ENCODE results near the gene COX6B2. TPM values are rescaled to one million over a fixed set of nuclear protein-coding genes. Genes with fewer than 3 reads are reported as not detected.

COX6B2 gene
- total RNA-seq, 1 experiment from 2014 or later, result 0.10 TPM

GRCh38 chr19:55304279-55304978, 50.1 kb downstream of the COX6B2 start:
- in situ Hi-C loops (cut with HindIII; ENCODE audit: low pct_unique_long_range_greater_than_20kb, low sequenced_read_pairs), result no loop called here
- no peak for DNase-seq (ENCODE audit: low read depth)

GRCh38 chr19:55303477-55303876, 51.0 kb downstream of the COX6B2 start:
- no peak for DNase-seq (ENCODE audit: low read depth)
- in situ Hi-C loops (cut with HindIII; ENCODE audit: low pct_unique_long_range_greater_than_20kb, low sequenced_read_pairs), result no loop called here

- in situ Hi-C loops (cut with HindIII; ENCODE audit: low pct_unique_long_range_greater_than_20kb, low sequenced_read_pairs), result no loop called here
- DNase-seq (ENCODE audit: low read depth), result no peak
These were observed 52.2 kb downstream of the COX6B2 start for GRCh38 chr19:55302318-55302703.

- in situ Hi-C loops (cut with HindIII; ENCODE audit: low pct_unique_long_range_greater_than_20kb, low sequenced_read_pairs), result no loop called here
- peak; percentile 74 for DNase-seq (ENCODE audit: low read depth)
These were observed 52.8 kb downstream of the COX6B2 start for GRCh38 chr19:55301459-55302317.

- in situ Hi-C loops (cut with HindIII; ENCODE audit: low pct_unique_long_range_greater_than_20kb, low sequenced_read_pairs), result no loop called here
These were observed 53.5 kb downstream of the COX6B2 start for GRCh38 chr19:55300886-55301458.

GRCh38 chr19:55299991-55300390, 54.5 kb downstream of the COX6B2 start:
- in situ Hi-C loops (cut with HindIII; ENCODE audit: low pct_unique_long_range_greater_than_20kb, low sequenced_read_pairs), result loop anchor here (10.0 kb wide), 1 partner anchor 45 kb away; no protein-coding TSS in a partner anchor
- DNase-seq (ENCODE audit: low read depth), result no peak

More at GRCh38 chr19:55300886-55301458, 53.5 kb downstream of the COX6B2 start:
- DNase-seq (ENCODE audit: low read depth), result no peak

Other genes starting within 250 kb of the COX6B2 start
- 40.3 and 63.4 TPM in 2 replicates for gene PPP1R12C, start 237.1 kb downstream of the COX6B2 start, total RNA-seq (2014; rRNA removed; shearing (Covaris generic); ENCODE audit: low replicate concordance)
- 325 and 411 TPM in 2 replicates for gene TNNT1, start 205.5 kb downstream of the COX6B2 start, total RNA-seq (2014; rRNA removed; shearing (Covaris generic); ENCODE audit: low replicate concordance)
- not detected in 2 replicates for gene TNNI3, start 197.0 kb downstream of the COX6B2 start, total RNA-seq (2014; rRNA removed; shearing (Covaris generic); ENCODE audit: low replicate concordance)
- 30.9 and 32.8 TPM in 2 replicates for gene DNAAF3, start 188.1 kb downstream of the COX6B2 start, total RNA-seq (2014; rRNA removed; shearing (Covaris generic); ENCODE audit: low replicate concordance)
- gene SYT5, start 174.4 kb downstream of the COX6B2 start, total RNA-seq (2014; rRNA removed; shearing (Covaris generic); ENCODE audit: low replicate concordance), result 0.07 TPM in 1 of 2 replicates, not detected in the other
- gene PTPRH, start 145.2 kb downstream of the COX6B2 start, total RNA-seq (2014; rRNA removed; shearing (Covaris generic); ENCODE audit: low replicate concordance), result 30.0 and 34.3 TPM in 2 replicates
- 0.47 and 3.9 TPM in 2 replicates for gene TMEM86B, start 126.0 kb downstream of the COX6B2 start, total RNA-seq (2014; rRNA removed; shearing (Covaris generic); ENCODE audit: low replicate concordance)
- gene PPP6R1, start 95.7 kb downstream of the COX6B2 start, total RNA-seq (2014; rRNA removed; shearing (Covaris generic); ENCODE audit: low replicate concordance), result 79.8 and 94.5 TPM in 2 replicates
- gene HSPBP1, start 74.6 kb downstream of the COX6B2 start, total RNA-seq (2014; rRNA removed; shearing (Covaris generic); ENCODE audit: low replicate concordance), result 128 and 145 TPM in 2 replicates
- gene BRSK1, start 70.7 kb downstream of the COX6B2 start, total RNA-seq (2014; rRNA removed; shearing (Covaris generic); ENCODE audit: low replicate concordance), result 0.41 and 0.64 TPM in 2 replicates
- 0.61 and 1.3 TPM in 2 replicates for gene TMEM150B, start 29.4 kb downstream of the COX6B2 start, total RNA-seq (2014; rRNA removed; shearing (Covaris generic); ENCODE audit: low replicate concordance)
- gene KMT5C, start 14.8 kb downstream of the COX6B2 start, total RNA-seq (2014; rRNA removed; shearing (Covaris generic); ENCODE audit: low replicate concordance), result 11.8 and 18.4 TPM in 2 replicates
- not detected in 2 replicates for gene GARIN5B, start 8.5 kb upstream of the COX6B2 start, total RNA-seq (2014; rRNA removed; shearing (Covaris generic); ENCODE audit: low replicate concordance)
- gene IL11, start 15.7 kb upstream of the COX6B2 start, total RNA-seq (2014; rRNA removed; shearing (Covaris generic); ENCODE audit: low replicate concordance), result not detected in 2 replicates
- gene TMEM190, start 22.1 kb upstream of the COX6B2 start, total RNA-seq (2014; rRNA removed; shearing (Covaris generic); ENCODE audit: low replicate concordance), result not detected in 2 replicates
- gene TMEM238, start 29.6 kb upstream of the COX6B2 start, total RNA-seq (2014; rRNA removed; shearing (Covaris generic); ENCODE audit: low replicate concordance), result 2.3 and 6.7 TPM in 2 replicates
- gene RPL28, start 31.2 kb upstream of the COX6B2 start, total RNA-seq (2014; rRNA removed; shearing (Covaris generic); ENCODE audit: low replicate concordance), result 281 and 295 TPM in 2 replicates
- gene UBE2S, start 53.1 kb upstream of the COX6B2 start, total RNA-seq (2014; rRNA removed; shearing (Covaris generic); ENCODE audit: low replicate concordance), result 231 and 237 TPM in 2 replicates
- gene SHISA7, start 88.6 kb upstream of the COX6B2 start, total RNA-seq (2014; rRNA removed; shearing (Covaris generic); ENCODE audit: low replicate concordance), result not detected in 2 replicates
- gene ISOC2, start 106.9 kb upstream of the COX6B2 start, total RNA-seq (2014; rRNA removed; shearing (Covaris generic); ENCODE audit: low replicate concordance), result 231 and 265 TPM in 2 replicates
- not detected in 2 replicates for gene C19orf85, start 110.0 kb upstream of the COX6B2 start, total RNA-seq (2014; rRNA removed; shearing (Covaris generic); ENCODE audit: low replicate concordance)
- gene ZNF628, start 121.9 kb upstream of the COX6B2 start, total RNA-seq (2014; rRNA removed; shearing (Covaris generic); ENCODE audit: low replicate concordance), result 1.9 and 5.3 TPM in 2 replicates
- gene NAT14, start 130.5 kb upstream of the COX6B2 start, total RNA-seq (2014; rRNA removed; shearing (Covaris generic); ENCODE audit: low replicate concordance), result 94.3 and 99.9 TPM in 2 replicates
- gene SSC5D, start 133.7 kb upstream of the COX6B2 start, total RNA-seq (2014; rRNA removed; shearing (Covaris generic); ENCODE audit: low replicate concordance), result 0.14 TPM in 1 of 2 replicates, not detected in the other
- gene SBK2, start 182.4 kb upstream of the COX6B2 start, total RNA-seq (2014; rRNA removed; shearing (Covaris generic); ENCODE audit: low replicate concordance), result not detected in 2 replicates
- 1.0 and 6.3 TPM in 2 replicates for gene SBK3, start 190.8 kb upstream of the COX6B2 start, total RNA-seq (2014; rRNA removed; shearing (Covaris generic); ENCODE audit: low replicate concordance)
- 2.2 and 12.9 TPM in 2 replicates for gene ZNF579, start 226.1 kb upstream of the COX6B2 start, total RNA-seq (2014; rRNA removed; shearing (Covaris generic); ENCODE audit: low replicate concordance)
- gene FIZ1, start 244.8 kb upstream of the COX6B2 start, total RNA-seq (2014; rRNA removed; shearing (Covaris generic); ENCODE audit: low replicate concordance), result 12.3 and 13.4 TPM in 2 replicates
- gene ZNF524, start 245.6 kb upstream of the COX6B2 start, total RNA-seq (2014; rRNA removed; shearing (Covaris generic); ENCODE audit: low replicate concordance), result 15.5 and 31.0 TPM in 2 replicates